GM19372 (cell line): Measurements from ENCODE around the gene CLDN11.

Source experiments
- ATAC-seq: cut with Tn5 transposase; IDR thresholded peaks from one replicate; pipeline ENCODE4 v1.9.1; 2021; ENCODE audit warnings: mild to moderate bottlenecking, low read depth, moderate library complexity; ENCODE audit not compliant: unreplicated experiment

The CLDN11 gene

GRCh38 chr3:170467571-170468147 is 49.0 kb downstream of the CLDN11 start:
- no peak for ATAC-seq

DNA sequence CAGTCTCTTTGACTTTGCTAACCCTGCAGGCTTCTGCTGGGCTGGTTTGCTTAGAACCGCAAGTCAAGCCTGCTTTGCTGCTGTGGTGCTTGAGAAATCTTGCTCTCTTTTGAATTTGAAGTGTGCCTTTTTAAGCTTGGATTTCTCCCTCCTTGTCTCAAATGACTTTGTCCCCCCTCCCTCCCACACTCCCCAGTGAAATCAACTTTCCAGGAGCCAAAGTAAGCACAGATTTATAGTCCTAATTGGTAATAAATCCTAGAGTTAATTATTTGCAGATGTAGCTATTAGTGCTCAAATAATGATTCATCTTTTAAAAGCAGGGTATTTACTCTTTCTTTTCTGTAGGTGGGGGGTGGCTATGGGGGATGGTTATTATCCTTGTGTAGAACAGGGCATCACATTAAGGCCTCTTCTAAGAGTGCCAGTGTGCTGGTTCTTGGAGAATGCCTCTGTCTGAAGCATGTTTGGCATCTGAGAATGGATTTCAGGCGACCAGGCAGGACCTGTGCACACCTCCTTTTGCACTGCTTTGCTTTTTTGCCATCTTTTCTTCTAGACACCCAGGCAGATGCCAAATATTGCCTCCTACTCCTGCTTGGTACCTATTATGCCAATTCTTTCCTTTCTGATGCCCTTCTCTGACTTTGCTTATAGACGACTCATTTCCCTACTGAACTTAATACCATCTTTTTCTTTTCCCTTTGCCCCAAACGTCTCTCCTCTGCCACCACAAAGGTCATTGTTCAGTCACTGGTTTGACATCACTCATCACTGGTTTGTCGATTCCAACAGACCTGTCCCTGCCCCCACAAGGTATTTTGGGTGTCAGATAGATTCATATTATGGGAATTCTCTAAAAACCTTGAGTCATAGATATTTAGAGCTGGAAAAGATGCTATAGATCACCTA is 50.7 kb downstream of the CLDN11 start:
- ATAC-seq = no peak

DNA sequence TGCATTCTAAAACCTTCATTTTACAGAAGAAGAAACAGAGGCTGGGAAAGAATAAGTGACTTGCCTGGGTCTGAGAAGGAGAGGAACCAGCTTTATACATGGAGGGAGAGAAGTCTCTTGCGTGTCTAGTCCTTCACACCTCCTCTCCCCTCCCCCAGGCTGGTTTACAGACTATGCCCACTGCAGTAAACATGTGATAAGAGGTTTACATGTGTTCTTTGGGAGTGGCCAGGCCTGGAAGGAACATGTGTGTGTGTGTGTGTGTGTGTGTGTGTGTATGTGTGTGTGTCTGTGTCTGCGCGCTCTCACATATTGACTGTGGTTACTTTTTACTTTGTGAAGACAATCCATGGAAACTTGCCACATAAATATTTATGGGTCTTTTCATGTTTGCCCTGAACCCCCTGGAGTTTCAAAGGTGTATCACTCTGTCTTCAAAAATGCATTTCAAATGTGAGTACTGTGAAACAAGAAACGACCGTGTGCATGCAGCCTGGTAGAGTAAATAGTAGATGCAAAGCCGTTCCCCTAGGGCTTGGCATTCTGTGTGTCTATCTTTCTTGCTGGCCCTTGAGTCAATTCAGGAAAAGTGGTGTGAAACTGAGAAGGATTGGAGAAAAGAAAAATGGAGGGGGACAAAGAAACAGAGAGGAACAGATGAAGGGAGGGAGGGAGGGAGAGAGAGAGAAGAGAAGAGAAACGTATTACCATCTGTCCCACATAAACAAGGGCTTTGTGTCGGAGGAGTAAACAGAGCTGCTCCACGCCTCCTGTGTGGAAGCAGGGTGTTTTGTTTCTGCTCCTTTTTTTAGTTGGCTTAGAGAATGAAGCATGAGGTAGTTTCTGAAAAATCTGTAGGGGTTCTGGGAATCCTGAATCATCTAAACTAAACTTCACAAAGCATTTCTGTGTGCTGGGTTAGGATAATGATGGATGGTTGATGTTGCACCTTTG is 51.7 kb downstream of the CLDN11 start:
- ATAC-seq = no peak

DNA sequence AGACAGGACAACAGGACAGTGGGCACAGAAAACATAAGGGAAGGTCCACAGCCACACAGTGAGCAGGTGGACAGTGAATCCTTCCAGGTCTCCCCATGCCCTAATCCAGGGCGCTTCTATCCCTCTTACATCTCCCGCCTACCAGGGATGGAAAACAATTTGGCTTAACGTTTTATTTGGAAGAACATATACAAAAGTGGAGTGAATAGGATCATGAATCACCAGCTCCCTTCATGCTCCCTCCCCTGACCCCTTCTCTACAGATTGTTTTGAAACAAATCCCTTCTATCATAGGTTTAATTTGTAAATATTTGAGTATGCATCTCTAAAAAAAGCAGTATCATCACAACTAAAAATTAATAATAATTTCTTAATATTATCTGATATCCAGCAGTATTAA is 52.5 kb downstream of the CLDN11 start:
- no peak for ATAC-seq

DNA sequence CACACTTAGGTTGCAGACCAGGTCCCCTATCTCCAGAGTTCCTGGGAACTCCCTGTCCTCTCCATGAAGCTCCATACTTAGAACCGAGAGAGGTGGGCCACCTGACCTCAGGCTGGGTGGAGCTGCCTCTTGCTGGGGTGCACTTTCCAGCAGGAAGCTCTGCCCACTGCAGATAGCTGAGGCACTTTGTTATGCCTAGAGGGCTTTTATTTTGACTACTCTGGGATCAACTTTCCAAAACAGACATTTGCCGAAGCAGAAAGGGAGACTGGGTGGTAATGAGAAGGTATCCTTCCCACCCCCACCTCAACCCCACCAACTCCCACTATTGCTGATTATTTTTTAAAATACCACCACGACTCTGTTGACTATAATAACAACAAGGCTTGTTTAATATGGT is 54.7 kb downstream of the CLDN11 start:
- no peak for ATAC-seq

- ATAC-seq = no peak
Measured at GRCh38 chr3:170475092-170475685, 56.5 kb downstream of the CLDN11 start.

DNA sequence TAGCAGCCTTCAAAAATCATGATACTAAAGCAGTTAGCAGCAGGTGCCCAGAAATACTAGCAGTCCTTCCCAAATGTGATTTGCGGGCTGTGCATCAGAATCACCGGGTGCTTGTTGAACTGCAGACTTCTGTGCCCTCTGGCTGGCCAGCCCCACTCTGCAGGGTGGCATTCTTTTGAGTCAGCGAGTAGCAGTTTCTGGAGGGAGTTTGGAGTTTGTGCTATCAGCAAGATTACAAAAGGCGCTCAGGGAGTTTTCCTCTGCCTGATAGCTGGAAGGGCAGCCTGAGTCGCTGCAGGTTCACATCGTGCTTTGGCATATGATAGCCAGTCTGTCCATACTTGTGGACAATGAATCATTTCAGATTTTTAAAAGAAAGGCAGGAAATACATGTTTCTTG is 57.6 kb downstream of the CLDN11 start:
- no peak for ATAC-seq

DNA sequence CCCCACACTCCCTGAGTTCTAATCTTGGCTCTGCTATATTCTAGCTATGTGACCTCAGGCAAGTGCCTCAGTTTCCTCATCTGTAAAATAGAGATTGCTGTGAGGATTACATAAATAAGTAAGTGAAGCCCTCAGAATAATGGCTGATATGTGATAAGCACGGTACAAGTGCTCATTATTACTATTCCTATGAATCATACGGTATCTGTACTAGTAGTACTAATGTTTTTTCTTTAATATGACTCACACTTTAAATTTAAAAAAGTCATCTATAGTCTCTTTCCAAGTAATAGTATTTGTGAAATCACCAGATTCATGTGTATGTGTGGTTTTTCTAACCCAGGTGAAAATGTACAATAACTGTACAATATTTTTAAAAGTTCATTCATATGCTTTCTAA is 58.7 kb downstream of the CLDN11 start:
- ATAC-seq = no peak

DNA sequence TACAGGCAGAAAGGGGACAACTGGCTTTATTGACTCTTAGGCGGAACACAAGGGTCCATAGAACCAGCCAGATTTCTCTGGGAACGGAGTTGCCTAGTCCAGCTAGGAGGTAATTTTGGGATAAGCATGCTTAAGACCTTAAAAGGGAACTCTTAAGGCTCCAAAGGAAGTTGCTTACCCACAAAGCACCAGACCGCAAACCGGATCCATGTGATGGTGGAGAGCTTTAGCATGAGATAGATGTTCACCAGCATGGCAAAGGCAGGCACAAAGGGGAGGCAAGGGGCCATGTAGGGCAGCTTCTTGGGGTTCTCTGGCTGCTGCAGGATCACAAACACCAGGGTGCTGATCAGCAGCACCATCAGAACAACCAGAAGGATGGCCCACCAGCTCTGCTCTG is 61.4 kb downstream of the CLDN11 start:
- no peak for ATAC-seq

DNA sequence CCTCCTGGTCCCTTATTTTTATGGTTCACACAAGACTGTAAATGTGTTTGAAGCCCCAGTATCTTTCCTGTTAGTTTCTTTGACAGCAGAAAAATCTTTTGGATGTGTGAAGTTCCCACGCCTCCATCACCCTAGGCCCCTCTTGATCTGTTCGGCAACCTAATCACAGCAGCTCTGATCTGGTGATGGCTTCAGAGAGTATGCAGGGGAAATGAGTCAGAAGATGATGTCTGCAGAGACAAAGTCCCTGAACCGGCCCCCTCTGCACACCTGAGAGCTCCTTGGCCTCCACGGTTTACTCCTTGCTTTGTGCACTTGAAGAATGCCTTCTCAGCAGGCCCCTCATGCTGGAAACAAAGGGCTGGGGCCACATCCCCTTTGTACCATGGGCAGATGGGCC is 63.5 kb downstream of the CLDN11 start:
- ATAC-seq = no peak

- ATAC-seq = no peak
Measured at GRCh38 chr3:170483485-170484262, 65.0 kb downstream of the CLDN11 start.
